ENCODE measurements around the gene STYXL1. TPM values are rescaled to one million over a fixed set of nuclear protein-coding genes. Genes with fewer than 3 reads are reported as not detected.

STYXL1 gene
- total RNA-seq, 1 experiment from 2014 or later = 61.3 TPM

GRCh38 chr7:75958802-75959543 is 88.8 kb downstream of the STYXL1 start:
- Histone ChIP-seq H3K79me2 (ENCODE audit: low read length) (no peaks in the 10 kb centered on the region), H3F3A (ENCODE audit: low read length, unreplicated experiment) (no peaks in the 10 kb centered on the region), H4K20me1 (ENCODE audit: low read length) (0 out of 2 replicates have a peak, but pooled peaks cover 4% of the 10 kb centered on the region), H3K36me3 (ENCODE audit: low read depth, low read length) (peaks cover 21% of the 10 kb centered on the region), H3K27me3 (ENCODE audit: low read length) (no peaks in the 10 kb centered on the region), H3K4me1 (ENCODE audit: insufficient read depth, low read length) (peaks cover 15% of the 10 kb centered on the region), H2AFZ (ENCODE audit: low read length) (no peak overlapping the region), H3K4me2 (ENCODE audit: low read length) (no peak overlapping the region), H3K27ac (ENCODE audit: low read length) (no peak overlapping the region), H3K4me3 (ENCODE audit: low read length) (no peak overlapping the region), H3K9me2 (replicated peaks; ENCODE audit: low read length) (no peaks in the 10 kb centered on the region), H3K9me3 (ENCODE audit: low read length) (no peaks in the 10 kb centered on the region), H3K9ac (ENCODE audit: low read length) (no peak overlapping the region)
- DNase-seq (peak; percentile 62), ATAC-seq (peak; percentile 45)
- CTCF ChIA-PET = no interaction called here
- POLR2A ChIA-PET (ENCODE audit: unreplicated experiment) = no interaction called here
- no TSS peak for BruUV-seq (replicated peaks)
- intact Hi-C loops (cut with micrococcal nuclease) = no loop called here
- TF ChIP-seq EZH2phosphoT487 (IDR thresholded peaks at IDR 0.05; ENCODE audit: borderline replicate concordance, low read length) (no peak), EZH2 (IDR thresholded peaks at IDR 0.05; ENCODE audit: low read length, unreplicated experiment) (no peak), CTCF (conservative IDR thresholded peaks at IDR 0.05; ENCODE audit: low read depth, low read length) (no peak)

GRCh38 chr7:75957021-75957736 is 90.6 kb downstream of the STYXL1 start:
- no peaks in the 10 kb centered on the region for H3K9me2 ChIP-seq (replicated peaks; ENCODE audit: low read length)
- peaks cover 21% of the 10 kb centered on the region for H3K36me3 ChIP-seq (ENCODE audit: low read depth, low read length)
- H2AFZ ChIP-seq (ENCODE audit: low read length) = no peak overlapping the region
- H3K27ac ChIP-seq (ENCODE audit: low read length) = no peak overlapping the region
- H3K4me3 ChIP-seq (ENCODE audit: low read length) = no peak overlapping the region
- TF ChIP-seq EZH2 (IDR thresholded peaks at IDR 0.05; ENCODE audit: low read length, unreplicated experiment) = no peak
- no peak for TF ChIP-seq EZH2phosphoT487 (IDR thresholded peaks at IDR 0.05; ENCODE audit: borderline replicate concordance, low read length)
- TF ChIP-seq CTCF (conservative IDR thresholded peaks at IDR 0.05; ENCODE audit: low read depth, low read length) = no peak
- DNase-seq (no peak), ATAC-seq (no peak)
- no peaks in the 10 kb centered on the region for H3K79me2 ChIP-seq (ENCODE audit: low read length)
- intact Hi-C loops (cut with micrococcal nuclease) = no loop called here
- no TSS peak for BruUV-seq (replicated peaks)
- H3K9ac ChIP-seq (ENCODE audit: low read length) = no peak overlapping the region
- POLR2A ChIA-PET (ENCODE audit: unreplicated experiment) = no interaction called here
- H3F3A ChIP-seq (ENCODE audit: low read length, unreplicated experiment) = no peaks in the 10 kb centered on the region
- CTCF ChIA-PET = no interaction called here
- 0 out of 2 replicates have a peak, but pooled peaks cover 4% of the 10 kb centered on the region for H4K20me1 ChIP-seq (ENCODE audit: low read length)
- H3K4me2 ChIP-seq (ENCODE audit: low read length) = no peak overlapping the region
- no peaks in the 10 kb centered on the region for H3K27me3 ChIP-seq (ENCODE audit: low read length)
- no peaks in the 10 kb centered on the region for H3K9me3 ChIP-seq (ENCODE audit: low read length)
- peaks cover 15% of the 10 kb centered on the region for H3K4me1 ChIP-seq (ENCODE audit: insufficient read depth, low read length)

All from PC-3 (cell line).